H1 (cell line): ENCODE measurements around the gene TMPRSS9. TPM values are rescaled to one million over a fixed set of nuclear protein-coding genes. Genes with fewer than 3 reads are reported as not detected.
A peak's percentile ranks its signal among the peaks of the same experiment; 100 is the strongest.

Source experiments
- BRCA1 ChIP-seq: IDR thresholded peaks from 2 replicates; pipeline ENCODE4 v1.6.1; 2012; ENCODE audit warnings: low read depth, low read length, improper control_type of control experiment
- CHD7 ChIP-seq: fragments of 300-600 bp; sonication (generic); IDR thresholded peaks from 2 replicates; pipeline ENCODE4 v1.7.1; 2012; ENCODE audit warnings: low read length, moderate library complexity, mild to moderate bottlenecking, inconsistent platforms; ENCODE audit not compliant: insufficient replicate concordance
- GABPA ChIP-seq: IDR thresholded peaks from 2 replicates; pipeline ENCODE4 v1.6.1; 2011; ENCODE audit warnings: mild to moderate bottlenecking, low read length, moderate library complexity, borderline replicate concordance; ENCODE audit not compliant: insufficient read depth
- TAF7 ChIP-seq: optimal IDR thresholded peaks from 2 replicates; pipeline ENCODE3; 2011; ENCODE audit warnings: low read depth, mild to moderate bottlenecking, inconsistent platforms, low read length, moderate library complexity, borderline replicate concordance
- TBP ChIP-seq: IDR thresholded peaks from 2 replicates; pipeline ENCODE4 v1.6.1; 2011; ENCODE audit warnings: low read depth, low read length, improper control_type of control experiment
- polyA plus RNA-seq, 7 experiments: library from polyadenylated mRNA; depleted of rRNA in 3 of 7; stranded (reverse) in 5 of 7; unstranded in 2 of 7; fragments of >200 nt in 5 of 7; fragments of 200-250 nt in 2 of 7; gene quantifications; 1 replicate in 5 of 7; 2 replicates in 1 of 7; 4 replicates in 1 of 7; pipeline versions ENCODE4 v1.2.1 to v1.2.3, GENCODE V29; 2011 to 2013; ENCODE audit warnings: missing spikeins in 2 of 7, mixed read lengths in 2 of 7
- total RNA-seq: library from RNA; stranded (reverse); fragmentation: NEBNext Ultra II Directional; extraction: Animal tissue kit (Norgen Biotek cat#: 25700); gene quantifications from 2 replicates; pipeline ENCODE4 v1.2.1, GENCODE V29; 2021

TMPRSS9 gene
- total and polyA plus RNA-seq, 2 of the 8 experiments (the other 6 are each of a cell fraction or from before 2014, with no cell fraction given) = 0.15 to 0.19 TPM

- TF ChIP-seq TBP = 0 out of 2 replicates have a peak, but pooled peaks have one; percentile 11
- TF ChIP-seq GABPA = peak; percentile 64; the same call in 1 of the 2 replicates
- TF ChIP-seq TAF7 = peak; percentile 57
- TF ChIP-seq CHD7 = no peak
- TF ChIP-seq BRCA1 = no peak
These were observed 114.4 kb downstream of the TMPRSS9 start (continued) for GRCh38 chr19:2474232-2475017.
